Stimulated activated CD4-positive, alpha-beta T cell treated with anti-CD3 and anti-CD28 coated beads, Interleukin-12 subunit alpha, Interleukin-12 subunit beta, amount 100 ng/mL, for 48 hours (primary cell): ENCODE results near the gene IQCK.

Experiments used
- DNase-seq, 3 donors: peaks; one replicate each; pipeline ENCODE4 v3.0.0-alpha.2; 2020; ENCODE audit warnings: low read depth in 2 of 3, low spot score in 1 of 3

Gene IQCK

GRCh38 chr16:19717314-19717713 lies 757 bp upstream of the IQCK start:
- no peak for DNase-seq

- peak in 1 of 3 donors; percentile 5 for DNase-seq
Measured at GRCh38 chr16:19718624-19718965, 524 bp downstream of the IQCK start.

DNA sequence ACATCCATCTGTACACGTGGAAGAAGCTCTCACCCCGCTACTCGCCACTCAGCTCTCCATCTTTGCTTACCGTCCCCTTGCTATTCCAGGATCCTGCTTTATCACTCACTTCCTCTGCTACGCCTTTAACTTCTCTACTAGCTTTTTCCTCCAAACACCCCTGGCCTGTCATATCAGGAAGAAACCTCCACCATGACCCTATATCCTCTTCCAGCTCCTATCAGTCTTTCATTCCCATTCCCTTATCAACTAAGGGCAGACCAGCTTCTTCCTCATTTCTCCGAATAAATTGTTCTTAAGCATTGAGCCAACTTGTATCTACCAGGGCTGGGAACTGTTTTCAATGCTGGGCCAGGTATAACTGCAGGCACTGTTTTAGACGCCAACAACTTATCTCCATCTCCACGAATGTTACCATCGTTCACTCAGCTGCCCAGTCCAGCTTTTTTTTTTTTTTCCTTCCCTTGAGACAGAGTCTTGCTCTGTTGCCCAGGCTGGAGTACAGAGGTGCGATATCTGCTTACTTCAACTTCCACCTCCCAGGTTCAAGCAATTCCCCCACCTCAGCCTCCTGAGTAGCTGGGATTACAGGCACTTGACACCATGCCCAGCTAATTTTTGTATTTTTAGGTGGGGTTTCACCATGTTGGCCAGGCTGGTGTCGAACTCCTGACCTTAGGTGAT lies 4.3 kb downstream of the IQCK start:
- DNase-seq, result no peak

DNA sequence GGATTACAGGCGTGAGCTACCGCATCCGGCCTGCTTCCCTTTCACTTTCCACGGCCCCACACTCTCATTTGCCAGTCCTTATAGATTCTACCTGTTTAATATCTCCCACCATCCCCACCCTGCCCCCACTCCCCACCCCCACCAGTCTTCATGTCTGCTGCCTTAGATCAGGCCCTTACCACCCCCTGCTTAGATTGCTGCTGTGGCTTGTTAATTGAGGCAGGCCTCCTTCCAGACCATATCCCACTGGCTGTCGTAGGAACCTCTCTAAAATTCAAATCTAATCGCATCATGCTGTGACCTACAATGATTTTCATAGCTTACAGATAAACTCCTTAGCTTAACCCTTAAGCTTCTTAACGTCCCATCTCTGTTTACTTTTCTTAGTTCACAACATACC lies 4.9 kb downstream of the IQCK start:
- no peak for DNase-seq

- DNase-seq, result no peak
Measured at GRCh38 chr16:19728636-19728965, 10.5 kb downstream of the IQCK start.

GRCh38 chr16:19733551-19733950 lies 15.5 kb downstream of the IQCK start:
- no peak for DNase-seq

DNA sequence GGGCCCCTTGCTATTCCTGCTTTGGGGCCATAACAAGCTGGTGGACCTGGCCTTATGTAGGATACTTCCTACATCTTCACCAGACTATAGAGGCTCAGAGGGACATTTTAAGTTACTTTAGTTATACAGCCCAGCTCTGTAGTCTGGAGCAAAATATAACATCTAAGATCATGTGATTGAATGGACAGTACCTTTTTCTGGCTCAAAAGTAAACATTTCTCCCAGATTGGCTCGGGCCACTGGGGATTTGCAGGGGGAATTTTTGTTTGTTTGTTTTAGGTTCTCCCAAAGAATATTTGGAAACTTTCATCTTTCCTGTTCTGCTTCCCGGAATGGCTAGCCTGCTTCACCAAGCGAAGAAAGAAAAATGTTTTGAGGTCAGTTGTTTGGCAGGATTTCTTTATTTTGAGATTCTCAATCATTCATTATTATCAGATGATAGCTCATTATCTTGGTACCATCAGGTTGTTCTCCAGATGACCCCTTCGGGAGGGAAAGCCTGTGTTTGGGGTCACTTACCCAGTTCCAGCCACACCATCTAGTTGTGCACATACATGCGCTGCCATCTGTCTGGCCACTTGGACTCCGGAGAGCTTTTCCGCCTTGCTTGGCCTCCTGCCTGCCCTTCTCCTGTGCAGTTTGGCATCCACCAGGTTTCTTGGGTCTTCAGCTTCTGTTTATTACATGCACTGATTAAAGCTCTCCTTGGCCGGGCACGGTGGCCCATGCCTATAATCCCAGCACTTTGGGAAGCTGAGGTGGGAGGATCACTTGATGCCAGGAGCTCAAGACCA lies 17.2 kb downstream of the IQCK start:
- DNase-seq, result no peak

DNA sequence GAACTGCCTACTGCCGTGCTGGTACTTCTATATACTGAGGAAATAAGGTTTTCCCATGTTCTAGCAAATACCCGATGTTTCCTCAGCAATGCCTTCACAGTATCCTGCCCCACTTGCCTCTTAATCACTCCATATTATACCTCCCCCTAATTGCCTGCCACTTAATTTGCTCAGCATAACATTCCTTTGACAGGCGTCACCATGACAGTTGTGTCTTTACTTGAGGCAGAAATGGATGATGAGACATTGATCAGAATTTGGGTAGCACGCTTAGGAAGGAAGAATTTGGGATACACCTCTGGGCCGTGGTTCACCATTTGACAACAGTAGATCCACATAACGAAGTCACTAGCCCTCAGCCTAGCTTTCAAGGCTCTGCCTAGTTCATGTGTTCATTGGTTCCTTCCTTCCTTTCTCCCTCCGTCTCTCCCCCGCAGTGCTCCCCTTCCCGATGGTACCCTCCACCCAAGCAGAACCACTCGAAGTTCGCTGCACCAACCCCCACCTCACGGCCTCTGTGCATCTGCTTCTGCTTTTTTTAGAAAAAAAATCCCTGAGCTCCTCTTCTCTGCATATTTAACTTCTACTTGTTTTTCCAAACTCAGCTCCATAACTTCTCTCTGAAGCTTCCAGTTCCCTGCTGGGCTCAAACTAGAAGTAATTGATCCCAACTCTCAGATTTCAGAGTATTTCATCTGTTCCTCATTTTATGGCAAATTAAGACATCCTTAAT lies 19.4 kb downstream of the IQCK start:
- DNase-seq, result no peak

DNA sequence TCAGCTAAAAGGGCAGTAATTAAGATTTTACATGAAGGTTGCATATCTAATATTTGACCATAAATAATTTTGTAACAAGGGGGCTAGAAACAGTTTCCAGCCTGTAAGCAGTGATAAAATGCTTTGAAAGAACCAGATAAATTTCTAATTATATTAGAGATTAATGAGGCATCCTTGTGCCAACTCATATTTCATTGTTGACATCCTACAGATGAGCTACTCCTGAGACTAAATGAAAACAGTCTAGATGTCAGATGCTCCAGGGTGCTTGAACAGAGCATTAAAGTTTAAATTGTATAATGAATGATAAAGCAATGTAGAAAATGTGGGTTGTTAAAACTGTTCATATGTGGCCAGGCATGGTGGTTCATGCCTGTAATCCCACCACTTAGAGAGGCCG lies 23.3 kb downstream of the IQCK start:
- no peak for DNase-seq

- no peak for DNase-seq
Measured at GRCh38 chr16:19743816-19744159, 25.7 kb downstream of the IQCK start.

GRCh38 chr16:19744670-19745069 lies 26.6 kb downstream of the IQCK start:
- DNase-seq, result no peak

DNA sequence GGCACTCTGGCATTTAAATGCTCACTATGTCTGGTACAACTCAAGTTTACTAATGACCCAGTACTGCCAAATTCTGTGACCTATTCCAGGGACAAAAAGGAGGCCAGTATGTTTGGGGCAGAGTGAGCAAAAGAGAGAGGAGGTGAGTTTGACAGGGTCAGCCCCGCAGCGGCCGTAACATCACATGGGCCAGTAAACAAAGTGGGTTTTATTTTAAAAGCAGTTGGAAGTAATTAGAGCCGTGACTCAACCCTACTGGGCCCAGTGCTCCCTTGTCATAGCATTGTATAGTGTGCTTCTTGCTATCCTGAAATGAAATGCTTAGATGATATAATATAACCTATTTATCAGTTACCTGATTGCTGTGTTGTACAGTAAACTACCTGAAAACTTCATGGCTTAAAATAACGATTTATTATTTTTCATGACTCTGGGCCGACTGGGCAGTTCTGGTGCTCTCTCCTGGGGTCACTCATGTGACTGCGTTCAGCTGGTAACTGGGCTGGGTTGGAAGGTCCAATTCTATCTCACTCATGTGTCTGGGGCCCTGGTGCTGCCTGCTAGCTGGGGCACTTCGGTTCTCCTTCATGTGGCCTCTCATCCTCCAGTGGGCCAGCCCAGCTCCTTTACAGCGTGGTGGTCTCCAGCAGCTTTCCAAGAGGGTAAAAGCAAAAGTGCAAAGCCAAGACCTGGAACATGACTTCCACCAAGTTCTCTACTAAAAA lies 27.4 kb downstream of the IQCK start:
- DNase-seq, result no peak

GRCh38 chr16:19746561-19746960 lies 28.5 kb downstream of the IQCK start:
- DNase-seq, result no peak

DNA sequence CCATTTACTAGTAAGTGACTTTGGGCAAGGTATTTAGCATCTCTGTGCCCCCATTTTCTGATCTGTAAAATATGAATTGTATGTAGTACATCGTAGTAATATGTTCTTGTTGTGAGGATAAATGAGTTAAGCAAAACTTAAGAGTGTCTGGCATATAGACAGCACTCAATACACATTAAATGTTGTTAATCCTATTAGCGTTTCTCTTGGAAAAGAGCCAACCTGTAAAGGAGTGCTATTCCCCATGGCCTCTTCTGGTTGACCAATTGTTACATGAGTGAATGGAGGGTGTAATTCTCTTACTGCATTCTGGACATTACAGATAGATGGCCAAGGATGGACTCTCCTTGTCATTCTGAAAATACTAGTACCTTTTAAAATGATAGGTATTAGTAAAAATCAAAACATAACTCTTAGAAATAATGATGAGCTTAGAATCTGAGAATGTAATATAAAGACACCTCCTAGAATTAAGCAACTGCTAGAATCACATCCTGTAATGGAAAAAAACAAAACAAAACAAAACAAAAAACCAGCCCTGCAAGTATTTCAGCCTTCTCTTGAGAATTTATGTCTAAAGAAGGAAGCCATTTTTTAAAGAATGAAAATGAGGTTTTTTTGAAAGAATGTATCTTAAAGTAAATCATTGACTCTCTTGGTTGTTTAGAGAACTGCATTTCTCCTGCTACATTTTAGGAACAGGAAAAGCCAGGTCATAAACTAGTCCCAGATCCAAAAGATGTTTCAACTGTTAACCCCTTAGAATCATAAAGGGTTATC lies 30.5 kb downstream of the IQCK start:
- no peak for DNase-seq

- DNase-seq, result no peak
Measured at GRCh38 chr16:19749571-19750080, 31.6 kb downstream of the IQCK start.

DNA sequence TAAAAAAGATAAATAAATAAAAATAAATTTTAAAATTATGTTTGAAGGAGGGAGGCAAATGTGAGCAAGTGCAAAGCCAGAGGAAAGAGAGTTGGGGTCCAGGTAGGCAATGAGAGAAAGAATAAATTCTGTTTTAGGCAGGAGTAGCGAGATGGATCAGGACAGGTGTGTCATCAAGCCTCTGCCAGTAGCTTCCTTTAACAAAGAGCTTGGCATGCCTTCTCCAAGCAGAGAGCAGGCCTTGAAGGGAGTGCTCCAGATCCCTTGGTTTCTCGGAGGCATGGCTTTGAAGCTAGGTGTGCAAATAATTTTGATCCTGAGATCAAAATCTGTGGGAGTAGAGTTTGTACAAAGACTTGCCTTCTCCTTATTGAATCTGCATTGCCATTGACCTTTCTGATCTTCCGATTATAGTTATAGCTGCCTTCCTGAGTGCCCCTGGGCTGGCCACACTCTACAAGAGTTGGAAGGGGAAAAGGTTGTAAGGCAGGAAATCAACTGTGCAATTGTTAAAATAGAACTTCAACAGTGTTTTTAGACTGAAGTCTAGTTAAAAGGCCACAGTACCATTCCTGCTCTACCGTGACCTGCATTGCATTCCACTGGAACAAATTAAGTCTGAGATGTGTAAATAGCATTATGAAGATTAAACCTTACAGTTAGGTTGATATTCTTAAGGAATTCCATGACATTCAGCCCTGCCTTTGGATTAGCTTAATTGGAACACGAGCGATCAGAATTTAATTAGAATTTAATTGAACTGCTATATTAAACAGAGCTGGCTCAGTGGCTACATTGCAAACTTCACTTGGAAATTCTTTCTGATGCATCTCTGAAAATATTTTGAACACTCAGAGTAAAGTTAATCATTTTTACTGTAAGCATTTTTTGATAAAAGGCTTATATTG lies 33.7 kb downstream of the IQCK start:
- DNase-seq, result no peak

DNA sequence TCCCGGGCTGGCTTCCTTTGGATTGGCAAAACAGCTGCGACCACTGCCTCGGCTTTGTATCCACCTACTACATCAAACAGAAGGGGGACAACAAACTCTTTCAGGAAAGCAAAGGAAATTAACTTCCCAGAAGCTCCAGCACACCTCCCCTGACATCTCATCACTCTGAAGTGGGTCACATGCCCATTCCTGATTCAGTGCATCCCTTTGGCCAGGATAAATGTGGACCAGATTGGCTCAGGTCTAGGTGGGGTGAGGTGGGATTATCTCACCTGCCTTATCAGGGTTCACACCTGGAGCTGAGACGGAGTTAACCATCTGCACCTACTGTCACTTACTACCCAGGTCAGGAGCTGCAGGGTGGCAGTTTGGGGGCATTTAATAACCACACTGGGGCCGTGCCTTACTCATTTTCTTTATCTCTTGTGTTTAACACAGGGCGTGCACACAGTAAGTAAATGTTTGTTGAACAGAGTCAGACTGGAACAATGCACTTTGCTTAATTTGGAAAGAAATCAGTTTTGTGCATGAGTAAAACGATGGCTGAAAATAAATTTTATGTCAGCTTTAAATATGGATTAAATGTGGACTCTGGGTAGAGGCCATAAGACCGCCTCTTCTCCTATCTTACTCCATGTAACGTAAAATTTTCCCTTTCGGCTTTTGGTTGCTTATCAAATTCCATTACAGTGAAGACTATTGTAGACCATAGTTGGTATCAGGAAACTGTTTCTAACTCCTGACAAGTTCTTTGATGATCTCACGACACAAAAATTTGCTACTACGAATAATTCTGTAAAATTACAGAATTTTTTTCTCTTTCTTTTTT lies 36.0 kb downstream of the IQCK start:
- DNase-seq, result no peak

DNA sequence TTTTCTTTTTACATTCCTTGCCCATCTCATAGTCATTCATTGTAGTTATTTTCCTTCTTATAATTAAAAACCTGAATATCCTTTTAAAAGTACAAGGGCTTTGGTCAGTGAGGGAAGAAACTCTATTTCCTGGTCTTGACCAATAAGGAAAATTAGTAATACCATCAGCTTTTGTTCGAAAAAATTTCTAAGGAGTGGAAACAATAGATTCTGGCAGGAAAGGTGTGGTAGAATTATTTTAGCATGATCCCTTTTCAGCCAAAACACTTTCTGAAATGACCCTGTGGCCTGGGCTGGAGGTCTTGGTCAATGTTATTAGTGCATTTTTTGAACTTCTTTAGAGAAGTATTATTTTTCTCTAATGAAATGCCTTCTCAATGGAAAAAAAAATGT lies 36.6 kb downstream of the IQCK start:
- DNase-seq, result no peak

- no peak for DNase-seq
Measured at GRCh38 chr16:19755268-19755667, 37.2 kb downstream of the IQCK start.
